ENCODE results near the gene CUL9. TPM values are rescaled to one million over a fixed set of nuclear protein-coding genes. Genes with fewer than 3 reads are reported as not detected.

The CUL9 gene
- total RNA-seq, 1 donor from 2014 or later, result 14.1 TPM

DNA sequence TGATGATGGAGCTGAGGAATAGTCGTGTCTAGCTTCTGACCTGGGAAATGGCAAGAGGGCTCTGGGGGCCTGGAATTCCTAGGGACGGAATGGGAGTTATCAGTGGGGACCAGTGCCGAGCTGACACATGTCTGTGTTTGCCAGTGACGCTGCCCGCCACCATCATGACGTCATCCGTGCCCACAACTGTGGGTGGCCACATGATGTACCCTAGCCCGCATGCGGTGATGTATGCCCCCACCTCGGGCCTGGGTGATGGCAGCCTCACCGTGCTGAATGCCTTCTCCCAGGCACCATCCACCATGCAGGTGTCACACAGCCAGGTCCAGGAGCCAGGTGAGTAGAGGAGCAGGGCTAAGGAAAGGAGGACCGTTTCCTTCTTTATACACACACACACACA is 3.8 kb upstream of the CUL9 start:
- TF ChIP-seq, protein P1, sequence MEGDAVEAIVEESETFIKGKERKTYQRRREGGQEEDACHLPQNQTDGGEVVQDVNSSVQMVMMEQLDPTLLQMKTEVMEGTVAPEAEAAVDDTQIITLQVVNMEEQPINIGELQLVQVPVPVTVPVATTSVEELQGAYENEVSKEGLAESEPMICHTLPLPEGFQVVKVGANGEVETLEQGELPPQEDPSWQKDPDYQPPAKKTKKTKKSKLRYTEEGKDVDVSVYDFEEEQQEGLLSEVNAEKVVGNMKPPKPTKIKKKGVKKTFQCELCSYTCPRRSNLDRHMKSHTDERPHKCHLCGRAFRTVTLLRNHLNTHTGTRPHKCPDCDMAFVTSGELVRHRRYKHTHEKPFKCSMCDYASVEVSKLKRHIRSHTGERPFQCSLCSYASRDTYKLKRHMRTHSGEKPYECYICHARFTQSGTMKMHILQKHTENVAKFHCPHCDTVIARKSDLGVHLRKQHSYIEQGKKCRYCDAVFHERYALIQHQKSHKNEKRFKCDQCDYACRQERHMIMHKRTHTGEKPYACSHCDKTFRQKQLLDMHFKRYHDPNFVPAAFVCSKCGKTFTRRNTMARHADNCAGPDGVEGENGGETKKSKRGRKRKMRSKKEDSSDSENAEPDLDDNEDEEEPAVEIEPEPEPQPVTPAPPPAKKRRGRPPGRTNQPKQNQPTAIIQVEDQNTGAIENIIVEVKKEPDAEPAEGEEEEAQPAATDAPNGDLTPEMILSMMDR (IDR thresholded peaks at IDR 0.05), result no peak
- TF ChIP-seq EZH2phosphoT487 (IDR thresholded peaks at IDR 0.05) (no peak), EZH2 (IDR thresholded peaks at IDR 0.05) (no peak)
- no peak for DNase-seq (ENCODE audit: low spot score)
- Mint-ChIP-seq H3K36me3 (peaks cover 16% of the 10 kb centered on the region), H3K4me3 (no peak overlapping the region), H3K27ac (no peak overlapping the region), H3K27me3 (ENCODE audit: insufficient read depth, low read depth) (peaks cover 7% of the 10 kb centered on the region), H3K9me3 (no peaks in the 10 kb centered on the region), H3K4me1 (peaks cover 36% of the 10 kb centered on the region)
- no peaks in the 10 kb centered on the region for H3K27me3 ChIP-seq
- H3K79me2 ChIP-seq (ENCODE audit: low read depth), result peaks cover 23% of the 10 kb centered on the region
- H3K4me2 ChIP-seq, result no peak overlapping the region
- H3K27ac ChIP-seq, result no peak overlapping the region
- H2AFZ ChIP-seq (replicated peaks), result no peak overlapping the region
- H3K4me1 ChIP-seq, result peaks cover 12% of the 10 kb centered on the region
- H3K9me3 ChIP-seq (ENCODE audit: low read depth), result no peaks in the 10 kb centered on the region
- H3K4me3 ChIP-seq, result no peak overlapping the region
- H3K36me3 ChIP-seq, result no peaks in the 10 kb centered on the region
- no peak overlapping the region for H3K9ac ChIP-seq
- H3F3A ChIP-seq (ENCODE audit: low read depth), result peaks cover 44% of the 10 kb centered on the region
- H4K20me1 ChIP-seq (ENCODE audit: low read depth), result peaks cover 27% of the 10 kb centered on the region

DNA sequence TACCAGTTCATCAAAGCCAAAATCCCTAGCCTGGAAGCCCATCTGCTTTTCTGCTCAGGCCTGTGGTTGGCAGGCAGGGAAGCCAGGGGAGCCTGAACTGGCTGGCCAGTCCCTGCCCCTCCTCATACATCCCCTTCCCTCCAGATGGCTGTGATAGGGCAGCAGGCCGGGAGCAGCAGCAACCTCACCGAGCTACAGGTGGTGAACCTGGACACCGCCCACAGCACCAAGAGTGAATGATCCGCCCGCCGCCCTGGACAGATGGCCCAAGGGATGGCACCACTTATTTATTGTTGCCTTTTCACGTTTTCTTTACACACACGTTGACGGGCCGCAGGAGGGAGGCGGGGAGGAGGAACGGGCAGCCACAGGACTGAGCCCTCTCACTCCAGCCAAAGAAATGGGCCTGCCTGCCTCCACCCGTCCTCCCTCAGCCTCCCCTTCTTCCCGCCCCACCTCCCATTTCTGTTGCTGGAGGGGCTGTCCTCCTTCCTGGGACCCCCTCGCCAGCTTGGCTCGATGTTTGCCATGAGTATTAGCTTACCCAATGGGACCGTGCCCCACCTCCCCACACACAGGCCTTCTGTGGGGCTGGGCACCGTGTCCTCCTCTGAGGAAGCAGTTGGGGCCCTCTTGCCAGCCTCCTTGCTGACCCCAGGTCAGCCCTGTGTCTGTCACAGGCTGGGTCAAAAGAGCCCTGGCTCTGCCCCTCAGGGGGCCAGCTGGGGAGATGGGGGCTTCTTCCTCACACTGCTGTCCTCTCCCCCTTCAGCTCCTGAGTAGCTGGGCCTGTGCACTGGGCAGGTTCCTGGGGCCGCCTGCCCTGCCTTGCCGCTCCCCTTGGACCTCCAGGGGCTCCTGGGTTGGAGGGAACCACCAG is 2.8 kb upstream of the CUL9 start:
- Histone ChIP-seq H3K4me3 (no peak overlapping the region), H4K20me1 (ENCODE audit: low read depth) (peaks cover 17% of the 10 kb centered on the region), H3K27me3 (no peaks in the 10 kb centered on the region), H3K27ac (no peak overlapping the region), H3K4me1 (peaks cover 3% of the 10 kb centered on the region), H3K79me2 (ENCODE audit: low read depth) (peaks cover 16% of the 10 kb centered on the region), H3F3A (ENCODE audit: low read depth) (peaks cover 38% of the 10 kb centered on the region), H3K4me2 (no peak overlapping the region), H2AFZ (replicated peaks) (no peak overlapping the region), H3K36me3 (no peaks in the 10 kb centered on the region), H3K9ac (no peak overlapping the region), H3K9me3 (ENCODE audit: low read depth) (no peaks in the 10 kb centered on the region)
- TF ChIP-seq EZH2phosphoT487 (IDR thresholded peaks at IDR 0.05), result no peak
- H3K36me3 Mint-ChIP-seq, result peaks cover 16% of the 10 kb centered on the region
- peaks cover 7% of the 10 kb centered on the region for H3K27me3 Mint-ChIP-seq (ENCODE audit: insufficient read depth, low read depth)
- no peak overlapping the region for H3K4me3 Mint-ChIP-seq
- DNase-seq (ENCODE audit: low spot score), result no peak
- H3K27ac Mint-ChIP-seq, result no peak overlapping the region
- H3K9me3 Mint-ChIP-seq, result no peaks in the 10 kb centered on the region
- H3K4me1 Mint-ChIP-seq, result peaks cover 29% of the 10 kb centered on the region

DNA sequence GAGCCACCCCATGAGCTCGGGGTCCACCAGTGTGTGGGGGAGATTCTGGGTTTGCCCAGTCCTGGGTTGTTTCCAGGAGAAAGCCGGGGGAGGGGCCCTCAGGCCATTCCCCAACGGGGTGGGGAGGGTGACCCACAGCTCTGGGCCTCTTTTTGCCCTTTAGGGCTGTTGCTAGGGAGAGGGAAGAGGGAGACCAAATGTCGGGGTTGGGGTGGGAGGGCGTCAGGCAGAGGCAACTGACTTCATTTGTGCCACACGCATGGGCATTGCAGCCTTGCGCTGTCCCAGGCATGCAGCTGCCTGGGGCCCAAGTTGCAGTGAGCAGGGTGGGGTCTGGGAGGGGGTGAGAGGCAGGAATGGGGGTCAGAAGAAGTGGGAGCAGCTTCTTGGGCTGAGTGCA is 1.9 kb upstream of the CUL9 start:
- H3K27me3 ChIP-seq, result no peaks in the 10 kb centered on the region
- no peaks in the 10 kb centered on the region for H3K36me3 ChIP-seq
- TF ChIP-seq, protein P1 (IDR thresholded peaks at IDR 0.05), result no peak
- TF ChIP-seq EZH2phosphoT487 (IDR thresholded peaks at IDR 0.05), result no peak
- TF ChIP-seq EZH2 (IDR thresholded peaks at IDR 0.05), result no peak
- no peak overlapping the region for H3K4me2 ChIP-seq
- H3K9me3 Mint-ChIP-seq, result no peaks in the 10 kb centered on the region
- no peak overlapping the region for H3K27ac ChIP-seq
- no peak for DNase-seq (ENCODE audit: low spot score)
- peaks cover 13% of the 10 kb centered on the region for H3K79me2 ChIP-seq (ENCODE audit: low read depth)
- no peak overlapping the region for H2AFZ ChIP-seq (replicated peaks)
- peaks cover 34% of the 10 kb centered on the region for H3F3A ChIP-seq (ENCODE audit: low read depth)
- H3K4me1 ChIP-seq, result no peaks in the 10 kb centered on the region
- peaks cover 13% of the 10 kb centered on the region for H4K20me1 ChIP-seq (ENCODE audit: low read depth)
- no peak overlapping the region for H3K9ac ChIP-seq
- no peaks in the 10 kb centered on the region for H3K9me3 ChIP-seq (ENCODE audit: low read depth)
- H3K4me3 Mint-ChIP-seq, result no peak overlapping the region
- H3K4me3 ChIP-seq, result no peak overlapping the region
- peaks cover 7% of the 10 kb centered on the region for H3K27me3 Mint-ChIP-seq (ENCODE audit: insufficient read depth, low read depth)
- H3K36me3 Mint-ChIP-seq, result peaks cover 14% of the 10 kb centered on the region
- H3K4me1 Mint-ChIP-seq, result peaks cover 24% of the 10 kb centered on the region
- H3K27ac Mint-ChIP-seq, result no peak overlapping the region

DNA sequence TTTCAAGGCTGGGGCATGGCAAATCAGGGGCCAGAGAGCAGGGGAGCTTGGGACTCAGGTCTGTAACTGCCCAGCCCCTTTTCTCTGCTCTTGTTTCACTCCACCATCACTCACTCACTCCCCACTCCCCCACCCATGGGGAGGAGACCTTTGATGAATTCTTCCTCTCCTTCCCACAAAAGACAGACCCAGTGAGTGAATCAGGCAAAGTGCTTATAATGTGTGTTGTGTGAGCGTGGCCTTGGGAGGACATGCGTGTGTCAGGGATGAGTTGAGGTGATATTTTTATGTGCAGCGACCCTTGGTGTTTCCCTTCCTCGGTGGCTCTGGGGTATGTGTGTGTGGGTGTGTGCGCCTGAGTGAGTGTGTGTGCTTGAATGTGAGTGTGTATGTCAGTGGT is 1.0 kb upstream of the CUL9 start:
- H3K4me1 ChIP-seq, result no peaks in the 10 kb centered on the region
- Mint-ChIP-seq H3K9me3 (no peaks in the 10 kb centered on the region), H3K4me3 (peak overlapping the region; percentile 89), H3K4me1 (peaks cover 22% of the 10 kb centered on the region), H3K27ac (peak overlapping the region; percentile 7), H3K27me3 (ENCODE audit: insufficient read depth, low read depth) (peaks cover 7% of the 10 kb centered on the region), H3K36me3 (peaks cover 11% of the 10 kb centered on the region)
- H3K4me2 ChIP-seq, result peak overlapping the region; percentile 98
- H4K20me1 ChIP-seq (ENCODE audit: low read depth), result peaks cover 4% of the 10 kb centered on the region
- peaks cover 4% of the 10 kb centered on the region for H3K79me2 ChIP-seq (ENCODE audit: low read depth)
- H2AFZ ChIP-seq (replicated peaks), result no peak overlapping the region
- no peaks in the 10 kb centered on the region for H3K9me3 ChIP-seq (ENCODE audit: low read depth)
- no peaks in the 10 kb centered on the region for H3K27me3 ChIP-seq
- TF ChIP-seq, protein P1 (IDR thresholded peaks at IDR 0.05), result no peak
- TF ChIP-seq EZH2phosphoT487 (IDR thresholded peaks at IDR 0.05) (no peak), EZH2 (IDR thresholded peaks at IDR 0.05) (no peak)
- no peaks in the 10 kb centered on the region for H3K36me3 ChIP-seq
- H3K27ac ChIP-seq, result no peak overlapping the region
- H3F3A ChIP-seq (ENCODE audit: low read depth), result peaks cover 33% of the 10 kb centered on the region
- no peak overlapping the region for H3K4me3 ChIP-seq
- no peak for DNase-seq (ENCODE audit: low spot score)
- H3K9ac ChIP-seq, result no peak overlapping the region

All from neural progenitor cell (in vitro differentiated cells).